SK-N-SH (cell line): ENCODE results near the gene AIP. TPM values are rescaled to one million over a fixed set of nuclear protein-coding genes. Genes with fewer than 3 reads are reported as not detected.

Source experiments
- CTCF ChIA-PET: fragments of 300-600, 350-600 bp; formaldehyde crosslinking; extraction: SDS; loops from one replicate; lab custom pipeline; 2021; lab: Yijun Ruan, JAX
- POLR2A ChIA-PET: fragments of 350-600 bp; sonication (Branson Sonifier 250); formaldehyde crosslinking; extraction: SDS; loops from one replicate; lab custom pipeline; 2020; ENCODE audit warnings: antibody characterized with exemption, inconsistent platforms; lab: Yijun Ruan, JAX
- DNase-seq: peaks from one replicate; pipeline ENCODE4 v3.0.0; 2012
- H2AFZ ChIP-seq: fragments of 200-600 bp; sonication (generic); 2 replicates; pipeline ENCODE4 v1.8.1; 2016; ENCODE audit warnings: antibody characterized with exemption, mild to moderate bottlenecking, low read depth
- H3F3A ChIP-seq: fragments of 200-600 bp; sonication (generic); replicated peaks from 2 replicates; pipeline ENCODE3; 2016; ENCODE audit warnings: antibody characterized with exemption, mild to moderate bottlenecking; ENCODE audit not compliant: insufficient read depth
- H3K27ac ChIP-seq, 2 experiments: fragments of 200-500 bp in 1 of 2; fragments of 200-600 bp in 1 of 2; sonication (Bioruptor generic) in 1 of 2; sonication (generic), shearing (Covaris generic) in 1 of 2; 2 replicates each; pipeline versions ENCODE4 v1.5.1 to v1.6.1; 2014 to 2016; ENCODE audit warnings: low read depth in 2 of 2, inconsistent platforms in 1 of 2, low read length in 1 of 2, mild to moderate bottlenecking in 1 of 2, mixed read lengths in 1 of 2
- H3K27me3 ChIP-seq: fragments of 200-600 bp; sonication (generic), shearing (Covaris generic); 2 replicates; pipeline ENCODE4 v1.6.1; 2016; ENCODE audit warnings: mixed run types; ENCODE audit not compliant: insufficient read depth
- H3K36me3 ChIP-seq, 2 experiments: fragments of 200-500 bp in 1 of 2; fragments of 200-600 bp in 1 of 2; sonication (Bioruptor generic) in 1 of 2; sonication (generic) in 1 of 2; replicated peaks in 1 of 2; 2 replicates each; pipeline versions ENCODE3 to v1.5.1; 2014 to 2016; ENCODE audit warnings: low read length in 1 of 2, mild to moderate bottlenecking in 1 of 2; ENCODE audit not compliant: insufficient read depth in 2 of 2, control insufficient read depth in 1 of 2
- H3K4me1 ChIP-seq, 2 experiments: fragments of 200-500 bp in 1 of 2; fragments of 200-600 bp in 1 of 2; sonication (Bioruptor generic) in 1 of 2; sonication (generic), shearing (Covaris generic) in 1 of 2; 2 replicates each; pipeline versions ENCODE4 v1.5.1 to v1.6.1; 2014 to 2016; ENCODE audit warnings: low read depth in 1 of 2, low read length in 1 of 2, mixed run types in 1 of 2; ENCODE audit not compliant: insufficient read depth in 2 of 2, control insufficient read depth in 1 of 2
- H3K4me2 ChIP-seq: fragments of 200-600 bp; sonication (generic), shearing (Covaris generic); 2 replicates; pipeline ENCODE4 v1.6.1; 2017; ENCODE audit warnings: mixed run types
- H3K4me3 ChIP-seq, 2 experiments: fragments of 200-500 bp in 1 of 2; fragments of 200-600 bp in 1 of 2; sonication (Bioruptor generic) in 1 of 2; sonication (generic), shearing (Covaris generic) in 1 of 2; 2 replicates each; pipeline versions ENCODE4 v1.5.1 to v1.8.1; 2014 to 2016; ENCODE audit warnings: low read depth in 2 of 2, inconsistent platforms in 1 of 2, low read length in 1 of 2, mild to moderate bottlenecking in 1 of 2, mixed read lengths in 1 of 2, moderate library complexity in 1 of 2
- H3K79me2 ChIP-seq: fragments of 200-600 bp; sonication (generic); 2 replicates; pipeline ENCODE4 v1.8.1; 2017; ENCODE audit warnings: mild to moderate bottlenecking; ENCODE audit not compliant: insufficient read depth
- H3K9ac ChIP-seq: fragments of 200-600 bp; sonication (generic); 2 replicates; pipeline ENCODE4 v1.6.1; 2017; ENCODE audit warnings: mixed run types
- H3K9me2 ChIP-seq: fragments of 200-600 bp; sonication (generic); 2 replicates; pipeline ENCODE4 v1.6.1; 2017; ENCODE audit warnings: mixed run types
- H3K9me3 ChIP-seq: fragments of 200-600 bp; sonication (generic); 2 replicates; pipeline ENCODE4 v1.6.1; 2017; ENCODE audit warnings: mixed run types, mild to moderate bottlenecking, moderate library complexity
- H4K20me1 ChIP-seq: fragments of 200-600 bp; sonication (generic); 2 replicates; pipeline ENCODE4 v1.6.1; 2017; ENCODE audit warnings: mild to moderate bottlenecking, mixed run types; ENCODE audit not compliant: insufficient read depth
- ELF1 ChIP-seq: IDR thresholded peaks from 2 replicates; pipeline ENCODE4 v1.4.0; 2012
- EZH2phosphoT487 ChIP-seq: fragments of 200-600 bp; sonication (generic); IDR thresholded peaks from 2 replicates; pipeline ENCODE4 v1.6.1; 2017; ENCODE audit warnings: low read depth, mixed run types, mild to moderate bottlenecking, antibody characterized with exemption, moderate library complexity, borderline replicate concordance
- FOSL2 ChIP-seq: IDR thresholded peaks from 2 replicates; pipeline ENCODE4 v1.4.0; 2012; ENCODE audit warnings: low read depth, mild to moderate bottlenecking, moderate library complexity, borderline replicate concordance
- FOXJ3 ChIP-seq: sonication (generic); formaldehyde crosslinking; IDR thresholded peaks from 2 replicates; pipeline ENCODE4 v1.5.1; 2020; ENCODE audit warnings: mild to moderate bottlenecking, missing genetic modification reagents
- FOXM1 ChIP-seq: IDR thresholded peaks from 2 replicates; pipeline ENCODE4 v1.4.0; 2012; ENCODE audit warnings: low read depth, mild to moderate bottlenecking
- MEF2A ChIP-seq: IDR thresholded peaks from 2 replicates; pipeline ENCODE4 v1.4.0; 2012; ENCODE audit warnings: low read depth, borderline replicate concordance
- MXI1 ChIP-seq: IDR thresholded peaks from 2 replicates; pipeline ENCODE4 v1.6.1; 2012; ENCODE audit warnings: mild to moderate bottlenecking, low read depth, low read length, improper control_type of control experiment
- NFIC ChIP-seq: IDR thresholded peaks from 2 replicates; pipeline ENCODE4 v1.4.0; 2012; ENCODE audit warnings: borderline replicate concordance
- RCOR1 ChIP-seq: fragments of 150-350 bp; IDR thresholded peaks from 2 replicates; pipeline ENCODE4 v1.6.1; 2017; ENCODE audit warnings: antibody characterized with exemption, low read length
- SMC3 ChIP-seq: IDR thresholded peaks from 2 replicates; pipeline ENCODE4 v1.6.1; 2012; ENCODE audit warnings: low read depth, low read length, improper control_type of control experiment
- ZBTB33 ChIP-seq: IDR thresholded peaks from 2 replicates; pipeline ENCODE4 v1.4.0; 2012; ENCODE audit warnings: low read depth, borderline replicate concordance
- WGBS: methylation state at CpG from one replicate; pipeline ENCODE4 v1.1.6; 2017; ENCODE audit warnings: low lambda C conversion rate; 5-methylcytosine and 5-hydroxymethylcytosine counted together
- polyA plus RNA-seq, 3 experiments: library from polyadenylated mRNA; depleted of rRNA; stranded (reverse); fragments of >200 nt; gene quantifications; 2 replicates each; pipeline ENCODE4 v1.2.3, GENCODE V29; 2012
- TF ChIP-seq, protein P1 (sequence below): IDR thresholded peaks from 2 replicates; pipeline ENCODE4 v1.6.1; 2012; ENCODE audit warnings: mild to moderate bottlenecking, low read depth, low read length, moderate library complexity
- TF ChIP-seq, protein P2 (sequence below): fragments of 150-350 bp; IDR thresholded peaks from 2 replicates; pipeline ENCODE4 v1.6.1; 2016; ENCODE audit warnings: mild to moderate bottlenecking, low read depth, low read length

Gene AIP
- polyA plus RNA-seq, 1 of the 3 experiments (the other 2 are of a cell fraction) = 207 TPM

DNA sequence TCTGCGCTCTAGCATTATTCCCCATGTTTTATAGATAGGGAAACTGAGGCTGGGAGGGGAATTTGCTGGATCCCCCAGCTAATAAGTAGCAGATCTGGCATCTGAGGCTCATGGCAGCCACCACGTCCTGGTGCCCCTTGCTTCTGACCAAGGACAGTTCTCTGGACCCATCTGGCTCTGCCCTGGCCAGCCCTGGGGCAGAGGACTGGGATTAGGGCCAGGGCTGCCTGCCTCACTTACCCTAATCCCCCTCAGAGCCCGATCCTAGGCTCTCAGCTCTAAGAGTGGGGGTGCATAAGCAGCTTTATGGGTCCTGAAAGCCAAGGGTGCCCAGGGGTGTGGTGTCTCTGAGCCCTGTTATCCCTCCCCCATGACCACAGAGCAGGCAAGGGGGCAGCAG lies 27.8 kb upstream of the AIP start, which contains the start of gene CABP4:
Gene CABP4, plus strand, starts transcription at position 301 of the 400 bp plus-strand sequence. Its CDS starts 70 bp downstream, at position 371.
- Histone ChIP-seq H2AFZ (no peak within 1 kb of the TSS), H4K20me1 (no peaks in the 10 kb centered on the region), H3K36me3 (no peaks in the 10 kb centered on the region), H3K4me1 (peaks cover 0 to 4% of the 10 kb centered on the region in 2 experiments; a peak in 1 of 4 replicates), H3K27me3 (no peaks in the 10 kb centered on the region), H3K79me2 (no peaks in the 10 kb centered on the region), H3K27ac (no peak within 1 kb of the TSS), H3K4me2 (no peak within 1 kb of the TSS), H3F3A (no peaks in the 10 kb centered on the region), H3K9ac (no peak within 1 kb of the TSS), H3K9me3 (no peaks in the 10 kb centered on the region), H3K4me3 (no peak within 1 kb of the TSS), H3K9me2 (no peaks in the 10 kb centered on the region)
- ChIA-PET POLR2A (no interaction called here), CTCF (no interaction called here)
- TF ChIP-seq FOXJ3 (CRISPR knock-in tag) (no peak), MXI1 (no peak), ZBTB33 (no peak), RCOR1 (no peak), FOSL2 (no peak), MEF2A (no peak), NFIC (no peak), EZH2phosphoT487 (no peak), FOXM1 (no peak), ELF1 (no peak), SMC3 (no peak)
- TF ChIP-seq, protein P1, sequence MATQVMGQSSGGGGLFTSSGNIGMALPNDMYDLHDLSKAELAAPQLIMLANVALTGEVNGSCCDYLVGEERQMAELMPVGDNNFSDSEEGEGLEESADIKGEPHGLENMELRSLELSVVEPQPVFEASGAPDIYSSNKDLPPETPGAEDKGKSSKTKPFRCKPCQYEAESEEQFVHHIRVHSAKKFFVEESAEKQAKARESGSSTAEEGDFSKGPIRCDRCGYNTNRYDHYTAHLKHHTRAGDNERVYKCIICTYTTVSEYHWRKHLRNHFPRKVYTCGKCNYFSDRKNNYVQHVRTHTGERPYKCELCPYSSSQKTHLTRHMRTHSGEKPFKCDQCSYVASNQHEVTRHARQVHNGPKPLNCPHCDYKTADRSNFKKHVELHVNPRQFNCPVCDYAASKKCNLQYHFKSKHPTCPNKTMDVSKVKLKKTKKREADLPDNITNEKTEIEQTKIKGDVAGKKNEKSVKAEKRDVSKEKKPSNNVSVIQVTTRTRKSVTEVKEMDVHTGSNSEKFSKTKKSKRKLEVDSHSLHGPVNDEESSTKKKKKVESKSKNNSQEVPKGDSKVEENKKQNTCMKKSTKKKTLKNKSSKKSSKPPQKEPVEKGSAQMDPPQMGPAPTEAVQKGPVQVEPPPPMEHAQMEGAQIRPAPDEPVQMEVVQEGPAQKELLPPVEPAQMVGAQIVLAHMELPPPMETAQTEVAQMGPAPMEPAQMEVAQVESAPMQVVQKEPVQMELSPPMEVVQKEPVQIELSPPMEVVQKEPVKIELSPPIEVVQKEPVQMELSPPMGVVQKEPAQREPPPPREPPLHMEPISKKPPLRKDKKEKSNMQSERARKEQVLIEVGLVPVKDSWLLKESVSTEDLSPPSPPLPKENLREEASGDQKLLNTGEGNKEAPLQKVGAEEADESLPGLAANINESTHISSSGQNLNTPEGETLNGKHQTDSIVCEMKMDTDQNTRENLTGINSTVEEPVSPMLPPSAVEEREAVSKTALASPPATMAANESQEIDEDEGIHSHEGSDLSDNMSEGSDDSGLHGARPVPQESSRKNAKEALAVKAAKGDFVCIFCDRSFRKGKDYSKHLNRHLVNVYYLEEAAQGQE = no peak
- TF ChIP-seq, protein P2, sequence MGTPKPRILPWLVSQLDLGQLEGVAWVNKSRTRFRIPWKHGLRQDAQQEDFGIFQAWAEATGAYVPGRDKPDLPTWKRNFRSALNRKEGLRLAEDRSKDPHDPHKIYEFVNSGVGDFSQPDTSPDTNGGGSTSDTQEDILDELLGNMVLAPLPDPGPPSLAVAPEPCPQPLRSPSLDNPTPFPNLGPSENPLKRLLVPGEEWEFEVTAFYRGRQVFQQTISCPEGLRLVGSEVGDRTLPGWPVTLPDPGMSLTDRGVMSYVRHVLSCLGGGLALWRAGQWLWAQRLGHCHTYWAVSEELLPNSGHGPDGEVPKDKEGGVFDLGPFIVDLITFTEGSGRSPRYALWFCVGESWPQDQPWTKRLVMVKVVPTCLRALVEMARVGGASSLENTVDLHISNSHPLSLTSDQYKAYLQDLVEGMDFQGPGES = no peak
- DNase-seq = no peak
- WGBS = 50% methylated on average over 2 of the region's 3 CpGs
